NCI-H187 treated with DMSO at 0.1 percent for 48 hours (cell line): ENCODE measurements around the gene EEF1AKMT3.
A peak's percentile ranks its signal among the peaks of the same experiment; 100 is the strongest.

ENCODE experiments used
- DNase-seq: peaks from one replicate; lab custom pipeline; 2025; lab: John Stamatoyannopoulos, UW

Gene EEF1AKMT3

DNA sequence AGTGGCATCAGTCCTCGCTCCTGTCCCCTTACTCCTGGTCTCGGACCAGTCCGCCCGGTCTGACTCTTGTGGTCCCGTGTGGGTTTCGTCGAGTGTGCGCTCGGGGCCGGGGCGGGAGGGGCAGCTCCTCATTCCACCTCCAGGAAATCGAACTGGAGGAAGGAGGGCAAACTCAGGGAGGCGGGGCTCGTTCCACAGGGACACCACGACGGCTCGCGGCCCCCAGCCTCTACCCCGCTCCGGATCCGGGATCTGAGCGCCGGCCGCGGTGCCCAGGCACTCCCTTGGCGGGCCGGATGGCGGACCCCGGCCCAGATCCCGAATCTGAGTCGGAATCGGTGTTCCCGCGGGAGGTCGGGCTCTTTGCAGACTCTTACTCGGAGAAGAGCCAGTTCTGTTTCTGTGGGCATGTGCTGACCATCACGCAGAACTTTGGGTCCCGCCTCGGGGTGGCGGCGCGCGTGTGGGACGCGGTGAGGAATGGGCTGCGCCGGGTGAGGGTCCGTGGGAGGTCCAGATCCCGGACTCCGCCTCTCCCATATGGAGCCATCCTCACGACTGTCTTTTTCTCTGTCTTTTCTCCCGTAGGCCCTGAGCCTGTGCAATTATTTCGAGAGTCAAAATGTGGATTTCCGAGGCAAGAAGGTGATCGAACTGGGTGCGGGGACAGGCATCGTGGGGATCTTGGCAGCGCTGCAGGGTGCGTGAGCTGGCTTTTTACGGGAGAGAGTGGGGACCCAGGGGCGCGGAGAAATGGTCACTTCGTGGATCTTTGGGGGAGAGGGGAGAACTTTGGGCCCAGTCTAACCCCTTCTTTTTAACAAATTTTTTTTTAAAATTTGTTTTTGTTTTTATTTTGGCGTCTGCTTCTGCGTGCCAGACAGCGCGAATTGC, at the start of gene EEF1AKMT3:
Gene EEF1AKMT3, plus strand, starts transcription at position 186 of the 894 bp plus-strand sequence. Its CDS starts 111 bp downstream, at position 297.
- DNase-seq = no peak

DNA sequence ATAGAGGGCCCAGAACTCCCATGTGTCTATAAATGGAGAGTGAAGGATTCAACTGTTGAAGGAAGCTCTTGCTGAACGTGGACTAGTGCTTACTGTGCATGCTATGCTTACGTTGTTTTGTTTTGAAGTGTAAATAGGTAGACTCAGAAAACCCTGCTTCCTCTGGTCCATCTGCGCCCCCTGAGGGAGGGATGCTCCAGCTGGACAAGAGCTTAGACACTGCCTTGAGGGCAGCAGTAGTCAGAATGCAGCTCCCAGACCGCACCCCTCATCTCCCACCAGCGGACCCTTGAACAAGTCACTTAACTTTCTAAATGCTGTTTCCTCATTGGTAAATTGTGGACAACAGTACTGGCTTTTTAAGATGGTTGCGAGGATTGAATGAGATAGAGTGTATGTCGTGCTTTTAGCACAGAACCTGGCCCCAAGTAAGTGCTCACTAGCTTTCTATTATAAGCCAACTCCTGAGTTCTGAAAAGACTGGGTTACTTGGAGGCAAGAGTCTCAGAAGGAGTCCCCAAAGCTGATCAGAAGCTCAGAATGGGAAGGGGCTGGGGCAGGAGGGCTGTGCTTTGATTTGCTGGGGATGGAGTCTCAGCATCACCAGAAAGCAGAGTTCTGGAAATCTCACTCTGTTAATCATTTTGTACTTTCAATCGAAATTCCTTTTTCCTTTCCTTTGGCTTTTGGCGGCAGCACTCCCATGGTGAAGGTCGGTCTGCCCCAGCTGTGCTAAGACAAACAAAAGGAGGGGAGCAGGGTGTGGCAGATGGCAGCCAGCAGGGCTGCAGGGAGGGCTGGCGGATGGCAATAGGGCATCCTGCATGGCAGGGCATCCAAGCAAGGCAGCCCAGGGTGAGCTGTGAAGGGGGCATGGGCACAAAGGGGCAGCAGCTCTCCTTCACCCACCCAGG, 49.4 kb upstream of the EEF1AKMT3 start:
- DNase-seq = no peak

DNA sequence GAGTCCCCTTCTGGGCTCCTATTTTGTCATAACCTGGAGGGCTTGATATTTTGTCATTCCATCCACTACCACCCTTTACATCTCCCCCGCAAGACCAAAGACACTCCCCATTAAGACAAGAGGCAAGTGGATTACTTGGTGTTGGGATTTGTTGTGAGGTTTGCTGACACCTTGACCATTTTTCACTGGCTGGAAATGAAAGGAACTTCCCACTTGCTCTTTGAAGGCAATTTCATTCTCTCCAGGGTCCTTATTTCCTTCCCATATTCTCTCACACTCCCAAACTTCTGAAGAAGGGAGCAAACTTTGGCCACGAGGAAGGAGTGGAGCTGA, 48.8 kb upstream of the EEF1AKMT3 start:
- DNase-seq = no peak

DNA sequence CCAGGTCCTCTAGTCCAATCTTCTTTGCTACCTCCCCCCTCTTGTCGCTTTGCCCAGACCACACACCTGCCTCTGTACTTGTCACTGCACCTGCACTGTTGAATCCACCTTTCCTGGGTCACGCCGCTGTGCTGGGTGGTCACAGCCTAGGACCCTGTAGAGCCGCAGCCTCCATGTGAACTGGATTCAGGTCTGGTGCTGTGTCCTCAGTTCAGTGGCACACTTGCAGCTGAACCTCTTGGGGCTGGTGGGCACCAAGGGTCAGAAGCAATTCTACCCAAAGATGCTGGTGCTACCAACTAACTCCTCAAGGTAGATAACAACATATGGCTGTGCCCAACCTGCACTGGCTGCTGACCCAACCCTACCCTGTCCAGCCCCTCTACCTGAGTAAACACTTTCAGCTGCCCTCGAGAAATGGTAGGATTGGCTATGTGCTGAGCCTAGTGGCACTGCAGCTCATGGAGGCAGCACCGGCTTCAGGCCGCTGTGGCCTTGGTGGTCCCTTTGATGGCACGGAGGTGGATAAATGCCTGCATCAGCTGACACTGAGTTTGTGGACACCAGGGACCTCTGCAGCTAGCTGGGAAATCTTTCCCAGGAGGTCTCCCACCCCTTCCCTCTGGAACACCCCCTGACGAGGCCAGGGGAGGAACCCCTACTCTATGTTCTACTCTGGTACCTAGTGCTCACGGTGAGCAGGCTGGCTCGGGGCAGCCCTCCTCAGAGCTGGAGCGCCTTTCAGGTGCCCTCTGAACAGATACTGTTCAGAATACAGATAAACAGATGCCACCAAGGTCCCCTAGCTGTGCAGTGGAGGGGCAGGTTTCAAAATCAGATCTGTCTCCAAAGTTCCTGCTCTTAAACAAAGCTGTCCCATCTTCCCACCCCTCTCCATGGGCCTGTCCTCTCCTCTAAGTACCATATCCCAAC, 48.1 kb upstream of the EEF1AKMT3 start:
- no peak for DNase-seq

DNA sequence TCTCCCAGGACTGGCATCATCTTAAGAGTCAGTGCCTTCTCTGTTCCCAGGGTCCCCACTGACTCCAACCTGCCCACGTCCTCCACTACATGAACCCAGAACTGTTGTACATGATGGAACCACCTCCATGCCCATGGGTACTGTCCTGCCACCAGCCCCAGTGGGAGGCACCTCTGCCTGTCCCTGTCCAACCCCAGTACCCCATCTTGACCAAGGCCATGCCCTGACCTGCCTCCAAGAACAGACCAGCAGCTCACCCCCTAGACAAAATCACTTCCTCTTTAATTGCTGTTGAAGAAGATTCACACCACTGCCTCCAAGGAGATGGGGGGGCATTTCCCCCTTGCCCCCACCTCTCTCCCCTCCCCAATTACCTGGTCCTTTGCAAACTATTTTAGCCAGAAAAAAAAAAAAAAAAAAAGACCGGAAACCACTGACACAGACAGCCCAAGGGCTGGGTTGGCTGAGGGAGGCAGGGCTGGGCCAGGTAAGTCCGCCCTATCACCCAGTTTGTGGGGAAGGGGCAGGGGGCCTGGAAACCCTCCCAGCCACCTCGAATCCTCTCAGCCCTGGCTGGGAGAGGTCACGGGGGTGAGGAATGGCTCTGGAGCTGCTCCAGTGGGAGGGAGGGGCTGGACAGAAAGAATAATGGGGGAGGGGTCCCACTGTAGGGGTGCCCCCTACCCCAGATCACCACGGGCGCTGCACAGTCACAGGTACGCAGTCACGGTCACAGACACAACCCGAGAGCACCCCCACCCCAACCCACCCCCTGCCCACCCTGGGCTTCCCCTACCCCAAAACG, 47.3 kb upstream of the EEF1AKMT3 start:
- DNase-seq = no peak

DNA sequence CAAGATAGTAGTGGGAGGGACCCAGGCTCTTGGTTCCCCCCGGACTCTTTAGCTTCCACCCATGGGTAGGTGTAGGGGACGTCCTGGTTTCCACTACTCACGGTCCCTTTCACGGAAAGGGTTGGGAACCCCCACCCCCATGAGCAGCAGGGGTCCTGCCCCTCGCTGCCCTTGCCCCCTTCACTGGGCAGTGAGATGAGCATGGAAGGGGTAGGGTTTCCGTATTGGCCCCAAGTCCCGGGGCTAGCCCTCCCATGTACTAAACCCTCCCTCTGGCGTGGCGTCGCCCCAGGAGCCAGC, 46.6 kb upstream of the EEF1AKMT3 start:
- DNase-seq = no peak

DNA sequence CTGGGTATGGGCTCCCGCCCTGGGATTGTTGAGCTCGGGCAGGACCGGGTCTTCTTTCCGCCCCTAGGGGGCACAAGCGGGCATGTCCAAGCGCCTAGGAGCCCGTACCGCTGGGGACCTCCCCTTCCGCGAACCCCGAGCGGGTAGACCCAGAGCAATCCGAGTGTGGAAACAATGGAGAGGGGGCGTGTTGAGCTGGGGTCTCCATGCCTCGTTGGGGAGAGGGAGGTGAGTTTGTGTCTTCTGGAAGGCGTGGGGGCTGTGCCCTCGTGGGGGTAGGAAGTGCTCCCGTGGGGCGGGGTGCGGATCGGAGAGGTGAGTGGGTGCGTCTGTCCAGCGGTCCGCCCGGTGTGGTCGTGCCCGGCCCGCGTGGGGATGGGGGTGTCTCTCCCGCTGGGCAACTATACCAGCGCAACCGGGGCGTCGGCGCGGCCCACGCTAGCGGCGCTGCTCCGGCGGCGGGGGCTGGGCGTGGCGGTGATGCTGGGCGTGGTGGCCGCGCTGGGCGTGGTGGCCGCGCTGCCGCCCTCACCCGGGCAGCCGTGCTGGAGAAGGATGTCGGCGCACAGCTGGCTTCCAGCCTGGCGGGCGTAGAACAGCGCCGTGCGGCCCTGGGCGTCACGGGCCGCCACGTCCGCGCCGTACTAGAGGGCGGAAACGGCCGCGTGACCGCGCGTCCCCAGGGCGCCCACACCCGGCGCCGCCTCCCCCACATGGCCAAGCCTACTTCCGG, 46.1 kb upstream of the EEF1AKMT3 start:
- peak; percentile 39 for DNase-seq

DNA sequence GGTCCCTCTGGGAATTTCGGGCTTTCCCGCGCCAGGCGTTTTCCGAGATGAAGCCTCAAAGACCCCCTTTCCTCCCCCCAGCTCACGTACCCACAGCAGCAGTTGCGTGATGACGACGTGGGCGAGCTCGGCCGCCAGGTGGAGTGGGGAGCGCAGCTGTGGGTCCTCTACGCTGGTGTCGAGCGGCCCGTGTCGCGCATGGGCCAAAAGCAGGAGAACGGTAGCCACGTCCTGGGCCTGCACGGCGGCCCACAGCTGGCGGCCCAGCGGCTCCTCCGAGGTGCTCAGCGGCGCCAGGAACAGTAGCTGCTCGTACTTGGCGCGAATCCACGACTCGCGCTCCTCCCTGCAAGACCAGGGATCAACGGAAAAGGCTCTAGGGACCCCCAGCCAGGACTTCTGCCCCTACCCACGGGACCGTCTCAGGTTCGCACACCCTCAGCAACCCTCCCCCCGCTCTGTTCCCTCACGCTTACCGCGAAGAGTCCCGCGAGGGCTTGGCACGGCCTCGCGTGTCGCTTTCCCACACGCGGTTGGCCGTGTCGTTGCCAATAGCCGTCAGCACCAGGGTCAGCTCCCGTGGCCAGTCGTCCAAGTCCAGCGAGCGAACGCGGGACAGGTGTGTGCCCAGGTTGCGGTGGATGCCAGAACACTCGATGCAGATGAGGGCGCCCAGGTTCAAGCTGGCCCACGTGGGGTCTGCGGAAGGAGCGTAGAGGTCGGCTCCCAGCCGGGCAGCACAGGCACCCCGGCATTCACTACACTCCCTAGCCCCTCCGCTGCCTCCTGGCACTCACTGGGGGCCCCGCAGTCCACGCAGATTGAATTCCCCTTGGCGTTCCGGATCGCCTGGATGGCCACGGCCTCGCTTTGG, 45.3 kb upstream of the EEF1AKMT3 start:
- DNase-seq = no peak

DNA sequence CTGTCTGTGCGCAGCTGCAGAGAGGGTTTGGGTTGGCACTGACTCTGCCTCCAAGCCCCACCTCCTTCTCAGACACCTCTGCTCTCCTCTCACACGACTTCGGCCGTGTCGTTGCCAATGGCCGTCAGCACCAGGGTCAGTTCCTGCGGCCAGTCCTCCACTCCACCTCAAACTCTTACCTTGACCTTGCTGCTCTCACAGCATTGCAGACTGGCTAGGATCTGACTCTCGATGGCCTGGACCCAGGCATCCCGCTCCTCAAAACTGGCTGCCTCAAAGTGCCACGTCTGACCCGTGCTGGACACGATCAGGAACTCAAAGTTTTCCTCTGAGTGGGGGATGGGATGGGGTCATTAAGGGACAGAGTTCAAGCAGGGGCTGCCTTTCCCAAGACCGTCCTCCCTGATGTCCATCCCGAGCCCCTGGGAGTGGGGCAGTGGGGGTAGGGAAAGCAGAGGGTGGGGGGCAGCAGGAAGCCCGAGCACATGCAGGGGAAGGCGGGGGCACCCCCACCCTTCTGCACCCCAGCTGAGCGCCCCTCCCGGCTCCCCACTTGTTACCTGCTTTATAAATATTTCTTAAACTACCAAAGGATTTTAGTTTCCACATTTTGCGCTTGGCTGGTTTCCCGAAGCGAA, 44.5 kb upstream of the EEF1AKMT3 start:
- no peak for DNase-seq

DNA sequence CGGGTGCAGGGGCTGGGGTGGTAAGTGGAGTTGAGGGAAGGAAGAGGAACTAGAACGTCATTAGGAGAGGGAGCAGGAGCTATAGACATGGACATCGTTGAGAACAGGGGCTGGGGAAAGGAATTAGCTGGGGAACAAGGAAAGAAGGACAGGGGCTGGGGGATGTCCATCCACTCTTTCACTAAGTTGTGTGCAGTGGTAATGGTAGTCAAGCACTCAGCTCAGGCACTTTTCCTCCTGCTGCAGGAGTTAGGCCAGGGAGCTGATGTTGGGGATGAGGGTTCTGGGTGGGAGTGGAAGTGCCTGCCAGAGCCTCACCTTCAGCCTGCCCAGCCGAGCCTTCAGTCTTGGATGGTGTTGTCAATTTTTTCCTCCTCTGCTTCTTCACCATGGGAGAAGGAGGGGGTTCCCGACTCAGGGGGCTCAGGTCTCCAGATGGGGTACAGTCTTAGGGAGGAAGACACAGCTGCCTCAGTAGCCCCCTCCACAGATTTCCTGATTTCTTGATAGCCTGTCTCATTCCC, 43.0 kb upstream of the EEF1AKMT3 start:
- no peak for DNase-seq

DNA sequence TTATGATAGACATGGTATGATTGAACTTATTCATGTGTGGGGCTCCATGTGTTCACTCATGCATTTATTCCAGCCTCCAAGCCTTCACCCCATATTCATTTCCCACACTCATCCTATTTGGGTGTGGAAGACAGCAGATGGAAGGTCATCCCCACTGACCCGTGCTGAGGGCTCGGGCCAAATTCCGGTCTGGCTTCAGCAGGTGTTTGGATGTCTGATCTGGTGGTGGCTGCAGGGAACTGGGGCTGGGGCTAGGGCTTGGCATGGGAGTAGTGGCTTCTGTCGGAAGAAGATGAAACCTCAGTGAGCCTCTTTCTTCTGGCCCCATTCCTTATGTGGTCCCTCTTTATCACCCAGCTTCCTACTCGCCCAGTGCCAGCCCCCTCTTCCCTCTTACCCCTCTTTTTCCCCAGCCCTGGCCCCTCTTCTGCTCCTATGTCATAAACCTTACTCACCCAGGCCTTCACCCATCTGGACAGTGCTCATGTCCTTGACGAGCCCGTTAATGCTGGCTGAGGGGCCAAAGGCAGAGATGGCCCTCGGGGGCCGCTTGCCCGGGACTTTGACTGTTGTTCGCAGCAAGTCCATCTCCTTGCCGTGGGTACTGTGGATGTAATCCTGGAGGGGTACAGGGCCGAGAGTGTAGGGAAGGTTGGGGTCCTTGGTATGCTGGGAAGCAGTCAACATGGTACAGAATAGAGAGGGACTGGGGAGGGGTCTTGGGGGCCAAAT, 41.9 kb upstream of the EEF1AKMT3 start:
- no peak for DNase-seq

DNA sequence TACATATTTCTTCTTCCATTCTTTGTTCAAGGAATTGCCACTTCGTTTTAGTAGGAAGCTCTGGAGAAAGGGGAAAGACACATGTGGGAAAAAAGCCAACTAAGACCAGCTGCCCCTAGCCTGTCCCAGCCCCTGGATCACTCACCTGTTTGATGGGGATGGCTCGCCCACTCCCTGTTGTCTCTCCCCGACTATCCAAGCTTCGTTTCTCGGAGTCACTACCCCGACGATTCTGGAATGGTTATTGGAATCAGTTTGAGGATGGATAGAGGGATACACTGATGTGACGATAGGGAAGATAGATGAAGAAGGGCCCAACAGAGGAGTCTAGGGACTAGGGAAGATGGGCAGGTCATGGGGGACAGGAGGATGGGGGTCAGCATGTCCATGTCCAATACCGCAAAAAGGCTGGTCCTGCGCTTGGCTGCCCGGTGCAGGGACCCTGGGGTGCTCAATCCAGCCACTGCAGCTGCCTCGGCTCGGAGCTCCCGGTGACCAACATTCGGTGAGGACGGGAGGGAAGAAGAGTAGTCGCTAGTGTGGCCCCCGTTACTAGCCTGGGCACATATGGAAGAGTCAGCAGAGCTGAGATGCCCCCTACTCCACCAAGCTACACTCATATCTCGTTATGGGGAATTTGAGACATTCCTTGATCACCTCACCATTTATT, 40.9 kb upstream of the EEF1AKMT3 start:
- DNase-seq = no peak

DNA sequence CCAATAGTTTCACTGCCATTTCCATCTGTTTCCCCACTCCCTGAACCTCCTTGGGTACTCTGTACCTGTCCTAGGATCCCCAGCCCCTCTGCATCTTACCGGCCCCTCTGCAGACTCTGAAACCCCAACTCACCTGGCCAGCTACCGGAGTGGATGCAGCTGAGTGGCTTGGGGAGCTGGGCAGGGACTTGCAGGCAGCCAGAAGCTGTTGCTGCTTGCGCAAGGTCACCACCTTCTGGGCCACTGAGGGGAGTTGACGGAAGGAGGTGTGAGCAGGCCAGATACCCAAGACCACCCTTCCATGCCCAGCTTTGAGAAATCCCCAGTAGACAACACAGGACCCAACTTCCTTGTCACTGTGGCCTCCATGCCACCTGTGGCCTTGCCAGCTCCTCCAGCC, 40.1 kb upstream of the EEF1AKMT3 start:
- DNase-seq = no peak

DNA sequence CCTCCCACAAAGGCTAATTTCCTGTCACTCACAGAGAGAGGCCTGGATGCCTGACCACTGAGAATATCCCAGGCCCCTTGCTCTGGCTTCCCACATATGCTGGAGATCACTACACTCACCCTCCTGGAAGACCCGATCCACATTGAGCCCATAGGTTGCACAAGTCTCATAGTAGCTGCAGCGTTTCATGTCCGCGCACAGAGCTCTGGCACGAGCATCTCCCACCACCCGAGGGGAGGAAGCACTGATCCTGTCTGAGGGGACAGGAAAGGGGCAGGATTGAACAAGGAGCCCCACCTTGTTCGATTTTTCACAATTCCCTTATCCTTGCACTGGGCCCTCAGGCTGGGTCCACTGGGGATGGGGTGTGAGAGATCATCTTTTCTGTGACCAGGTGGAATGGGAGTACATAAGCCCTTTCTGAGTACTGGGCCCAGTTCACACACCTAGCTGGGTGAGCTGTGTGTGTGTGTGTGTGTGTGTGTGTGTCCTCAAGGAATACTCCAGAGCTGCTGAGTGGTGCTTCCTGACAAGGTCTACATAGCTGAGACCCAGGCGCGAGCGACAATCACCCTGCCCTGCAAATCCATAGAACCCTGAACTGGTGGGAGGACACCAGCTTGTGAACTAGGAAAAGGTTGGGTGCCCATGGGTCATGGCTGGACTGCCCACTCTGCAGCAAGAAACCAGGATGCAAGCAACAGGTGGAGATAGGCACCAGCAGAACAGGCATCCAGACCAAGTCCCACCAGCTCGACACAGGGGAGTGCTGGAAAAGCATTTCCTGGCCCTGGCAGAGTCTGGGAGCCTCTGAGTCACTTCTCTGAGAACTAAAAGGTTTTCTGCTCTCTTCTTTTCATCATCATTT, 39.5 kb upstream of the EEF1AKMT3 start:
- no peak for DNase-seq

DNA sequence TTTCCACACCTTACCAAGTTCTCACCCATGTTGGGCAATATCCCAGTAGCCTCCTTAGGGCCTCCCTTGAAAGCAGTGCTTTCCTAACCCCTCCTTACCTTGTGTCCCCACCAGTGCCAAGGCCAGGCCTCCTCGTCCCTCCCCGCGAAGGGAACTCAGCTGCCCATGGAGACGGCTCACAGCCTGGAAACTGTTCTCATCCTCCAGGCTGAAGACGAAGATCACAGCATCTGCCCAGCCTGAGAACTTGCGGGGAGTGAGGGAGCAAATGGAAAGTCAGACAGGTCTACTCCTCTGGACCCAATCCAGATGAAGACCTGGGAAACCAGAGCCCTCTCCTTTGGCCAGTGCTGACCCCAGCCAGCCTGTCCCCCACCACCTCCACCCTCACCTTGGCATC, 38.5 kb upstream of the EEF1AKMT3 start:
- DNase-seq = no peak

DNA sequence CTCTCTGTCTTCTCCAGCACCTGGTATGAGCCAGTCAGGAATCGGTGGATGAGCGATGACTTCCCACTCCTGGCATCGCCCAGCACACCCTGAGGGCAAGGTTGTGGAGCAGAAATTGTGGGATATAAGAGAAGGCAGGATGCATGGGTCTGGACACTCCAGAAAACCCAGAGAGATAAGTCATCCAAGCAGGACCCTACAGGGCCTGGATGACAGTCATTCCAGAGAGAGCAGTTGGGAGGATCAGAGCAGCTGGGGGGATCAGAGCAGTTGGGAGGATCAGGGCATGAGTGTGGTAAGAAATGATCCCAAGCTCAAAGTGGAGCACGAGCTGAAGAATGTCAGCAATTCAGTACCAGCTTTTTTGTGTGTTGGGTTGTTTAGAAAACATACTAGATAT, 37.8 kb upstream of the EEF1AKMT3 start:
- DNase-seq = no peak
